ENCODE measurements around the gene C3orf22.
A peak's percentile ranks its signal among the peaks of the same experiment; 100 is the strongest.

Gene C3orf22

DNA sequence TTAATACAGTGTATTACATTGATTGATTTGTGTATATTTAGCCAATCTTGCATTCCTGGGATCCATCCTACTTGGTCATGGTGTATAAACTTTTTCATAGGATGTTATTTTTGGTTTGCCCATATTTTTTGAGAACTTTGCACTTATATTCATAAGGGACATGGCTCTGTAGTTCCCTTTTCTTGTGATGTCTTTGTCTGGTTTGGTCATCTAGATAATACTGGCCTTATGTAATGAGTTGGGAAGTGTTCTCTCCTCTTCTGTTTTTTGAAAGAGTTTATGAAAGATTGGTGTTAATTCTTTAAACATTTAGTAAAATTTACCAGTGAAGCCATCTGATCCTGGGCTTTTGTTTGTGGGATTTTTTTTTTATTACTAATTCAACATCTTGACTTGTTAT, 25.2 kb downstream of the C3orf22 start:
- TF ChIP-seq, protein P1, sequence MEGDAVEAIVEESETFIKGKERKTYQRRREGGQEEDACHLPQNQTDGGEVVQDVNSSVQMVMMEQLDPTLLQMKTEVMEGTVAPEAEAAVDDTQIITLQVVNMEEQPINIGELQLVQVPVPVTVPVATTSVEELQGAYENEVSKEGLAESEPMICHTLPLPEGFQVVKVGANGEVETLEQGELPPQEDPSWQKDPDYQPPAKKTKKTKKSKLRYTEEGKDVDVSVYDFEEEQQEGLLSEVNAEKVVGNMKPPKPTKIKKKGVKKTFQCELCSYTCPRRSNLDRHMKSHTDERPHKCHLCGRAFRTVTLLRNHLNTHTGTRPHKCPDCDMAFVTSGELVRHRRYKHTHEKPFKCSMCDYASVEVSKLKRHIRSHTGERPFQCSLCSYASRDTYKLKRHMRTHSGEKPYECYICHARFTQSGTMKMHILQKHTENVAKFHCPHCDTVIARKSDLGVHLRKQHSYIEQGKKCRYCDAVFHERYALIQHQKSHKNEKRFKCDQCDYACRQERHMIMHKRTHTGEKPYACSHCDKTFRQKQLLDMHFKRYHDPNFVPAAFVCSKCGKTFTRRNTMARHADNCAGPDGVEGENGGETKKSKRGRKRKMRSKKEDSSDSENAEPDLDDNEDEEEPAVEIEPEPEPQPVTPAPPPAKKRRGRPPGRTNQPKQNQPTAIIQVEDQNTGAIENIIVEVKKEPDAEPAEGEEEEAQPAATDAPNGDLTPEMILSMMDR (IDR thresholded peaks at IDR 0.05; ENCODE audit: low read depth, low read length): no peak
- no peak overlapping the region for H3K4me3 ChIP-seq (replicated peaks in 1 of 2; ENCODE audit: low read depth in 2 of 2, low read length in 2 of 2)
- no peak for DNase-seq (ENCODE audit: low read depth in 2 of 2)

DNA sequence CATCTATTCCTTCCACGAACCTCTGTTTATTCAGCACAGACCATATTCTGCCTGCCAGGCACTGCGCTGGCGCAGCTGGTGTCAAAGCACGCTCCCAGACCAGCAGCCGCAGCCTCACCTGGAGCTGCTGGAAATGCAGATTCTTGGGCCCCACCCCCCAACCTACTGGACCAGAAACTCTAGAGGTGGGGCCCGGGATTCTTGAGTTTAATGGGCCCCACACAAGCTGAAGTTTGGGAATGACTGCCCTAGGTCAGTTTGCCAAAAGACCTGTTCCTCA, 27.7 kb downstream of the C3orf22 start:
- TF ChIP-seq, protein P1 (IDR thresholded peaks at IDR 0.05; ENCODE audit: low read depth, low read length): no peak
- no peak for DNase-seq (ENCODE audit: low read depth in 2 of 2)
- no peak overlapping the region for H3K4me3 ChIP-seq (replicated peaks in 1 of 2; ENCODE audit: low read depth in 2 of 2, low read length in 2 of 2)

DNA sequence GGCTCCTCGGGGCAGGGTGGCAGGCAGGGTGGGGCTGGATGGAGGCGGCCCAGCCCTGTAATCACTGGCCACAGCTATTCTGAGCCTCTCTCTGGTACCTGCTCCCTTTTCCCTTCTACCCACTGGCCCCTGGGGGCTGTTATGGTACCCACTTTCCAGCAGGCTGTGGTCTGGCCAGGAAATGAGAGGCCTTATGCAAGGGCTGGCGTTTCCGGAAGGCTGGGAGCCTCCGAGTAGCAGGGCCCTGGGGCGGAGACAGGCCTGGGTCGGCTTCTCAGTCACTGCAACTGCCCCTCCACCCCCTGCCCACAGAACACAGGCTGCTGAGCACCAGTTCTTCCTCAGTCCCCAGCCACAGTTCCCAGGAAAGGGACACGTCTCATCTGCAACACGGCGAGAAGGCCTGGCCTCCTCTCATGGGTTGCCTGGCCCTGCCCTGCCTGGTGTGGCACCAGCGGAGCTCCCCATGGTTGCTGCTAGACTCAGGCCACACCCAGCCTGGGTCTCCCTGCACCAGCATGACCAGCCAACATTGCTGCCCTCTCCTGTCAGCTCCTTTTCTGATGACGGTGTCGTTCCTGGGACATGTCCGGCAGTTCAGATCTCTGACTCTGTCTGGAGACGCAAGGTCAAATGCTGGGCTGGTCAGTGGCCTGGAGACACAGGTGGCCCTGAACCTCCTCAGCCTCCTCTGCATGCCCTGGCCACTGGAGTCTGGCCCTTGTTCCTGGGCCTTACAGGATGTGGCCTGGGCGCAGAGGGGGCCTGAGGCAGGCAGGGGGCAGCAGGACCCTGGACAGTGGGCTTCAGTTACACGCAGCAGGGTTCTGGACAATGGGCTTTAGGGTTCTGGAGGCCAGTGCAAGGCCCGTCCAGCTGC, 28.3 kb downstream of the C3orf22 start:
- DNase-seq (ENCODE audit: low read depth in 2 of 2): no peak
- TF ChIP-seq, protein P1 (IDR thresholded peaks at IDR 0.05; ENCODE audit: low read depth, low read length): no peak
- H3K4me3 ChIP-seq (replicated peaks in 1 of 2; ENCODE audit: low read depth in 2 of 2, low read length in 2 of 2): no peak overlapping the region

DNA sequence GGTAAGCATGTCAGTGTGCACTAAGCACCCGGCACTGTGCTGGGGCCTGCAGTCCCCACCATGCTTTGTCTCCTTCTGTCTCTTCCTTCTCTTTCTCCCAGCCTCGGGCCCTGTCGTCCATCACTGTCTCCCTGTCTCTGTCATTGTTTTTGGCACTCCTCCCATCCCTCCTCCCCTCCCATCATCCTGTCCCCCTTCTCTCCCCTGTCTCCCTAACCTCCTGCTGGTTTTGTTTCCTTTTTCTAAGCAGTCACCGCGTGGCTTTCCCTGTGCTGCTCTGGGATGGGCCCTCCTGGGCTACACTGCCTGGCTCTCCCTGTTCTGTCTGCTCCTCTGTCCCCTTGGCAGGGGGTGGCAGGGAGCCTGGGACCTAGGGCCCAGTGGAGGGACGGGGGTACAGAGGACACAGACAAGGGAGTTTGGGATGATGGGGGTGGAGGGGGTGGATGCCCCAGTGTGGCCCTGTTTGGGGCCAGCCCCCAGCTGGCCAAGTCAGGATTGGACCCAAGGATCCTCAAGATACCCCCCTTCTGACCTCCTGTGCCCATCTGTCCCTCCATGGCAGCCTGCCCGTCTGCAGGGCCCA, 29.1 kb downstream of the C3orf22 start:
- H3K4me3 ChIP-seq (replicated peaks in 1 of 2; ENCODE audit: low read depth in 2 of 2, low read length in 2 of 2): no peak overlapping the region
- DNase-seq (ENCODE audit: low read depth in 2 of 2): no peak
- TF ChIP-seq, protein P1 (IDR thresholded peaks at IDR 0.05; ENCODE audit: low read depth, low read length): no peak

DNA sequence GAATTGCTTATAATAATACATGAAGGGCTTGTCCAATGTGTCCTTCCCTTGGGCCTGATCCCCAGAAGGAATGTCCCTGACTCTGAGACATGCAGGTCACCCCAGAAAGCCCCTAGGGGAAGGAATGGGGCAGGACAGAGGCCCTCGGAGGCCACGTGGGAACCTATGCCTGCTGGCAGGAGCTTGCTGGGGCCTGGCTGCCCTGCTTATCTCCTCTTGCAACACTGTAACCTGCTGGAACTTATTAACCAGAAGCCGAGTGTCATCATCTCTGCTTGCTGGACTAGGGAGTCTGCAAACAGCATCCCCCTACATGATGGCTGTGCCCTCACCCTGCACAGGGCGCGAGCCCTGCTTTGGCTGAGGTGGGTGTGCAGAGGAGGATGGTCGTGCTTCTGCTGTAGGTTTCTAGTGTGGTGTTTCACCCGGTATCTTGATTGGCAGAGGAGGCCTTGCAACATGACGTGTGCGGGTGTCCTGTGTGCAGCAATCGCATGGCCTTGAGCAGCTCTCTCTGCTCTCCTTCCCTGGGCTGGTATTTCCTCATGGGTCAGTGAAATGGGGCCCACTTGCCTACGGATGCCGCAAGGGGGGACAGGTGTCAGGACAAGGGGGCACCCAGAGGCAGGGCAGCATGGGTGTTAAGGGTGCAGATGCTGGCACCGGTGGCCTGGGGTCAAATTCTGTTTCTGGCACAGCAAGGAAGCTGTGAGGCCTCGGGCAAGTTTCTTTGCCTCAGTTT, 29.8 kb downstream of the C3orf22 start:
- TF ChIP-seq, protein P1 (IDR thresholded peaks at IDR 0.05; ENCODE audit: low read depth, low read length): no peak
- peak; percentile 5 to 50 for DNase-seq (ENCODE audit: low read depth in 2 of 2)
- H3K4me3 ChIP-seq (replicated peaks in 1 of 2; ENCODE audit: low read depth in 2 of 2, low read length in 2 of 2): no peak overlapping the region

DNA sequence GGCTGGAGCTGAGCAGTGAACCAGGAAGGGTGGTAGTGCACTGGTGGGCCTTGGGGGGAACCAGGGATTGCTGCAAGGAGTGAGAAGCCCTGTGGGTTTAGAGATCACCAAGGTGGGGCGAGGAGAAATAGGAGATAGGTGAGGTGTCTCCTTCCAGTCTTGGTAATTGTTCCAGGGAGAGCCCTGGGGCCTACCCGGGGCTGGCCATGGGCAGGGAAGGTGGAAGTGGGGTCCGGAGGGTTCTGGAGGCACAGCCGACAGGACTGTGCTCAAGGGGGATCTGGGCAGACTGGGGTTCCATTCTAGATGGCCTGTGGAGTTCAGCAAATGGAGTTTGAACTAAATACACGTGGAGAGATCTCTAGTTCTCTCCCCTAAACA, 30.3 kb downstream of the C3orf22 start:
- TF ChIP-seq, protein P1 (IDR thresholded peaks at IDR 0.05; ENCODE audit: low read depth, low read length): no peak
- no peak for DNase-seq (ENCODE audit: low read depth in 2 of 2)
- no peak overlapping the region for H3K4me3 ChIP-seq (replicated peaks in 1 of 2; ENCODE audit: low read depth in 2 of 2, low read length in 2 of 2)
